ENCODE results near the gene SMIM22.

The SMIM22 gene

GRCh38 chr16:4795181-4795827 lies at the start of gene SMIM22:
Gene SMIM22, plus strand, starts transcription at chr16:4795369. Its CDS starts 366 bp downstream, at chr16:4795735.
- DNase-seq (ENCODE audit: low spot score): no peak

- no peak for DNase-seq (ENCODE audit: low spot score)
Measured at GRCh38 chr16:4746215-4746614, 49.0 kb upstream of the SMIM22 start.

GRCh38 chr16:4746991-4747574 lies 48.1 kb upstream of the SMIM22 start:
- DNase-seq (ENCODE audit: low spot score): no peak

GRCh38 chr16:4747906-4748681 lies 47.1 kb upstream of the SMIM22 start:
- no peak for DNase-seq (ENCODE audit: low spot score)

GRCh38 chr16:4748682-4749411 lies 46.3 kb upstream of the SMIM22 start:
- DNase-seq (ENCODE audit: low spot score): no peak

- DNase-seq (ENCODE audit: low spot score): no peak
Measured at GRCh38 chr16:4749700-4750257, 45.4 kb upstream of the SMIM22 start.

GRCh38 chr16:4750896-4751295 lies 44.3 kb upstream of the SMIM22 start:
- DNase-seq (ENCODE audit: low spot score): no peak

GRCh38 chr16:4752351-4753100 lies 42.6 kb upstream of the SMIM22 start:
- DNase-seq (ENCODE audit: low spot score): no peak

- no peak for DNase-seq (ENCODE audit: low spot score)
Measured at GRCh38 chr16:4753227-4753626, 41.9 kb upstream of the SMIM22 start.

- DNase-seq (ENCODE audit: low spot score): no peak
Measured at GRCh38 chr16:4754865-4755264, 40.3 kb upstream of the SMIM22 start.

GRCh38 chr16:4755687-4756086 lies 39.5 kb upstream of the SMIM22 start:
- DNase-seq (ENCODE audit: low spot score): no peak

GRCh38 chr16:4760221-4760910 lies 34.8 kb upstream of the SMIM22 start:
- DNase-seq (ENCODE audit: low spot score): no peak

GRCh38 chr16:4762205-4762604 lies 33.0 kb upstream of the SMIM22 start:
- DNase-seq (ENCODE audit: low spot score): no peak

GRCh38 chr16:4763791-4764190 lies 31.4 kb upstream of the SMIM22 start:
- DNase-seq (ENCODE audit: low spot score): no peak

GRCh38 chr16:4765511-4766474 lies 29.4 kb upstream of the SMIM22 start:
- no peak for DNase-seq (ENCODE audit: low spot score)

- peak; percentile 97 for DNase-seq (ENCODE audit: low spot score)
Measured at GRCh38 chr16:4766875-4767628, 28.1 kb upstream of the SMIM22 start, which contains the start of gene ZNF500. Gene ZNF500, minus strand, starts transcription at chr16:4767162. Its CDS starts 1,184 bp downstream, at chr16:4765978.

- DNase-seq (ENCODE audit: low spot score): peak; percentile 9
Measured at GRCh38 chr16:4767872-4768548, 27.2 kb upstream of the SMIM22 start.

All from cerebellar cortex (tissue), 1 donor.